IMR-90 (cell line): ENCODE data around the gene CUX1. TPM values are rescaled to one million over a fixed set of nuclear protein-coding genes. Genes with fewer than 3 reads are reported as not detected.
A peak's percentile ranks its signal among the peaks of the same experiment; 100 is the strongest.

Experiments used
- ATAC-seq: fragments of 200-7000 bp; cut with Tn5 transposase; 2 replicates; pipeline ENCODE4 v1.9.1; 2020; ENCODE audit warnings: low read depth, mild to moderate bottlenecking, moderate library complexity
- BruUV-seq: library from RNA; stranded (reverse); fragments of 400-500 nt; replicated peaks from 2 replicates; lab custom pipeline; 2021; lab: Mats Ljungman, UMichigan
- CTCF ChIA-PET: fragments of 300-600 bp; formaldehyde crosslinking; extraction: SDS; loops from one replicate; lab custom pipeline; 2021; ENCODE audit warnings: antibody characterized with exemption; lab: Yijun Ruan, JAX
- POLR2A ChIA-PET: fragments of 300-600 bp; sonication (Branson Sonifier 250); formaldehyde crosslinking; loops from one replicate; lab custom pipeline; 2022; ENCODE audit warnings: antibody characterized with exemption; ENCODE audit not compliant: unreplicated experiment; lab: Charles Lee
- DNase-seq: peaks from one replicate; pipeline ENCODE4 v3.0.0; 2013
- H2AFZ ChIP-seq: replicated peaks from 2 replicates; pipeline ENCODE3; 2013; ENCODE audit warnings: low read length, mild to moderate bottlenecking; ENCODE audit not compliant: poor library complexity
- H2AK5ac ChIP-seq: 2 replicates; pipeline ENCODE4 v1.6.1; 2013; ENCODE audit warnings: low read depth, low read length, inconsistent platforms
- H2AK9ac ChIP-seq: replicated peaks from 2 replicates; pipeline ENCODE3; 2013; ENCODE audit warnings: mild to moderate bottlenecking, low read depth, low read length, moderate library complexity; ENCODE audit not compliant: poor library complexity
- H2BK120ac ChIP-seq: 2 replicates; pipeline ENCODE4 v1.6.1; 2013; ENCODE audit warnings: low read depth, low read length, inconsistent platforms
- H2BK15ac ChIP-seq: 3 replicates; pipeline ENCODE4 v1.6.1; 2013; ENCODE audit warnings: low read depth, low read length, inconsistent platforms
- H2BK20ac ChIP-seq: 2 replicates; pipeline ENCODE4 v1.6.1; 2013; ENCODE audit warnings: low read depth, mild to moderate bottlenecking, inconsistent platforms, low read length, moderate library complexity
- H2BK5ac ChIP-seq: 2 replicates; pipeline ENCODE4 v1.6.1; 2013; ENCODE audit warnings: mild to moderate bottlenecking, low read depth, low read length, inconsistent platforms; ENCODE audit not compliant: poor library complexity, severe bottlenecking
- H3K14ac ChIP-seq: replicated peaks from 2 replicates; pipeline ENCODE4 v1.6.1; 2013; ENCODE audit warnings: low read depth, low read length, inconsistent platforms
- H3K18ac ChIP-seq: 2 replicates; pipeline ENCODE4 v1.6.1; 2013; ENCODE audit warnings: low read depth, low read length, control low read depth
- H3K23ac ChIP-seq: 2 replicates; pipeline ENCODE4 v1.6.1; 2013; ENCODE audit warnings: low read depth, low read length, inconsistent platforms
- H3K27ac ChIP-seq: 2 replicates; pipeline ENCODE4 v1.5.1; 2013; ENCODE audit warnings: mild to moderate bottlenecking, control low read depth, low read length; ENCODE audit not compliant: insufficient read depth
- H3K27me3 ChIP-seq: 2 replicates; pipeline ENCODE4 v1.6.1; 2013; ENCODE audit warnings: low read length; ENCODE audit not compliant: control insufficient read depth, insufficient read depth
- H3K36me3 ChIP-seq: 2 replicates; pipeline ENCODE4 v1.6.1; 2013; ENCODE audit warnings: low read length, mixed read lengths; ENCODE audit not compliant: control insufficient read depth, insufficient read depth
- H3K4ac ChIP-seq: 2 replicates; pipeline ENCODE4 v1.6.1; 2013; ENCODE audit warnings: low read depth, low read length, inconsistent platforms
- H3K4me1 ChIP-seq: 2 replicates; pipeline ENCODE4 v1.6.1; 2013; ENCODE audit warnings: low read length, mixed read lengths; ENCODE audit not compliant: control insufficient read depth, insufficient read depth
- H3K4me2 ChIP-seq: 2 replicates; pipeline ENCODE4 v1.6.1; 2013; ENCODE audit warnings: low read depth, mild to moderate bottlenecking, control low read depth, low read length, moderate library complexity
- H3K4me3 ChIP-seq: 2 replicates; pipeline ENCODE4 v1.5.1; 2013; ENCODE audit warnings: low read depth, mild to moderate bottlenecking, control low read depth, low read length, moderate library complexity; ENCODE audit not compliant: insufficient read depth
- H3K56ac ChIP-seq: 2 replicates; pipeline ENCODE4 v1.6.1; 2013; ENCODE audit warnings: low read length, inconsistent platforms; ENCODE audit not compliant: insufficient read depth; ENCODE audit errors: extremely low read depth
- H3K79me1 ChIP-seq, 2 experiments: 2 replicates each; pipeline ENCODE4 v1.6.1; 2013; ENCODE audit warnings: low read length in 2 of 2, inconsistent platforms in 1 of 2, low read depth in 1 of 2
- H3K9ac ChIP-seq: 2 replicates; pipeline ENCODE4 v1.6.1; 2013; ENCODE audit warnings: low read depth, low read length, control low read depth
- H3K9me1 ChIP-seq: 2 replicates; pipeline ENCODE4 v1.6.1; 2013; ENCODE audit warnings: low read length, inconsistent platforms; ENCODE audit not compliant: insufficient read depth
- H3K9me3 ChIP-seq: 2 replicates; pipeline ENCODE4 v1.6.1; 2013; ENCODE audit warnings: low read length; ENCODE audit not compliant: control insufficient read depth, insufficient read depth
- H4K20me1 ChIP-seq: 2 replicates; pipeline ENCODE4 v1.6.1; 2013; ENCODE audit warnings: low read length, inconsistent platforms; ENCODE audit not compliant: insufficient read depth
- H4K5ac ChIP-seq: 2 replicates; pipeline ENCODE4 v1.6.1; 2013; ENCODE audit warnings: mild to moderate bottlenecking, low read depth, low read length, control low read depth
- H4K8ac ChIP-seq, 2 experiments: 2 replicates each; pipeline ENCODE4 v1.6.1; 2013; ENCODE audit warnings: low read depth in 2 of 2, low read length in 2 of 2, control low read depth in 1 of 2, inconsistent platforms in 1 of 2
- H4K91ac ChIP-seq: 2 replicates; pipeline ENCODE4 v1.6.1; 2013; ENCODE audit warnings: low read depth, low read length, inconsistent platforms; ENCODE audit not compliant: insufficient read depth
- BHLHE40 ChIP-seq: fragments of 150-350 bp; IDR thresholded peaks from 2 replicates; pipeline ENCODE4 v1.6.1; 2016; ENCODE audit warnings: mild to moderate bottlenecking, low read depth, low read length
- CHD1 ChIP-seq: IDR thresholded peaks from 2 replicates; pipeline ENCODE4 v1.6.1; 2012; ENCODE audit warnings: low read depth, low read length, improper control_type of control experiment
- ELK1 ChIP-seq: fragments of 150-350 bp; IDR thresholded peaks from 2 replicates; pipeline ENCODE4 v1.6.1; 2016; ENCODE audit warnings: low read depth, mild to moderate bottlenecking, low read length, moderate library complexity, borderline replicate concordance
- FOS ChIP-seq: fragments of 150-350 bp; IDR thresholded peaks from 2 replicates; pipeline ENCODE4 v1.6.1; 2016; ENCODE audit warnings: low read depth, low read length
- MAFK ChIP-seq: IDR thresholded peaks from 2 replicates; pipeline ENCODE4 v1.6.1; 2012; ENCODE audit warnings: low read depth, low read length, improper control_type of control experiment
- MAZ ChIP-seq: IDR thresholded peaks from 2 replicates; pipeline ENCODE4 v1.6.1; 2012; ENCODE audit warnings: low read depth, mild to moderate bottlenecking, low read length, improper control_type of control experiment, moderate library complexity, borderline replicate concordance
- MXI1 ChIP-seq: IDR thresholded peaks from 2 replicates; pipeline ENCODE4 v1.6.1; 2012; ENCODE audit warnings: low read depth, mild to moderate bottlenecking, low read length, moderate library complexity, borderline replicate concordance
- NFE2L2 ChIP-seq: fragments of 150-350 bp; IDR thresholded peaks from 2 replicates; pipeline ENCODE4 v1.6.1; 2016; ENCODE audit warnings: low read depth, mild to moderate bottlenecking, low read length
- RFX5 ChIP-seq: IDR thresholded peaks from 2 replicates; pipeline ENCODE4 v1.8.0; 2012; ENCODE audit warnings: low read depth, mild to moderate bottlenecking, low read length, moderate library complexity
- SMC3 ChIP-seq: fragments of 150-350 bp; IDR thresholded peaks from 2 replicates; pipeline ENCODE4 v1.6.1; 2016; ENCODE audit warnings: low read depth, mild to moderate bottlenecking, antibody characterized with exemption, low read length, moderate library complexity
- USF2 ChIP-seq: fragments of 150-350 bp; IDR thresholded peaks from 2 replicates; pipeline ENCODE4 v1.6.1; 2017; ENCODE audit warnings: mild to moderate bottlenecking, antibody characterized with exemption, low read length, low read depth
- WGBS, 2 experiments: methylation state at CpG; one replicate each; pipeline versions ENCODE4 v1.1.5 to v1.1.7; 2013; ENCODE audit warnings: missing lambda C conversion rate in 2 of 2; ENCODE audit not compliant: insufficient read length in 1 of 2; ENCODE audit errors: extremely low coverage in 2 of 2; 5-methylcytosine and 5-hydroxymethylcytosine counted together
- dilution Hi-C: fragments of 300-500 bp; cut with HindIII; formaldehyde crosslinking; loops from one replicate; pipeline ENCODE4 v1.14.3; 2018; ENCODE audit warnings: low sequenced_read_pairs; ENCODE audit not compliant: unreplicated experiment
- in situ Hi-C: fragments of 300-500 bp; cut with MboI; formaldehyde crosslinking; loops from 3 replicates; pipeline ENCODE4 v1.14.3; 2019; ENCODE audit warnings: low sequenced_read_pairs, inconsistent platforms, mixed read lengths
- intact Hi-C: fragments of 100-400 bp; cut with micrococcal nuclease; formaldehyde crosslinking; loops from 2 replicates; pipeline ENCODE4 v1.10.0; 2022
- polyA plus RNA-seq, 3 experiments: library from polyadenylated mRNA; depleted of rRNA; stranded (reverse); fragments of >200 nt; gene quantifications; 2 replicates each; pipeline ENCODE4 v1.2.3, GENCODE V29; 2012; ENCODE audit warnings: low replicate concordance in 1 of 3
- total RNA-seq: library from RNA; depleted of rRNA; stranded (reverse); fragments of >200 nt; gene quantifications from 2 replicates; pipeline ENCODE4 v1.2.3, GENCODE V29; 2012
- TF ChIP-seq, protein P1 (sequence below): conservative IDR thresholded peaks from 2 replicates; pipeline ENCODE4 v1.5.1; 2012; ENCODE audit warnings: mild to moderate bottlenecking, low read depth, low read length, improper control_type of control experiment

The CUX1 gene
- total and polyA plus RNA-seq, 2 of the 4 experiments (the other 2 are of a cell fraction) = 19.7 to 46.4 TPM

DNA sequence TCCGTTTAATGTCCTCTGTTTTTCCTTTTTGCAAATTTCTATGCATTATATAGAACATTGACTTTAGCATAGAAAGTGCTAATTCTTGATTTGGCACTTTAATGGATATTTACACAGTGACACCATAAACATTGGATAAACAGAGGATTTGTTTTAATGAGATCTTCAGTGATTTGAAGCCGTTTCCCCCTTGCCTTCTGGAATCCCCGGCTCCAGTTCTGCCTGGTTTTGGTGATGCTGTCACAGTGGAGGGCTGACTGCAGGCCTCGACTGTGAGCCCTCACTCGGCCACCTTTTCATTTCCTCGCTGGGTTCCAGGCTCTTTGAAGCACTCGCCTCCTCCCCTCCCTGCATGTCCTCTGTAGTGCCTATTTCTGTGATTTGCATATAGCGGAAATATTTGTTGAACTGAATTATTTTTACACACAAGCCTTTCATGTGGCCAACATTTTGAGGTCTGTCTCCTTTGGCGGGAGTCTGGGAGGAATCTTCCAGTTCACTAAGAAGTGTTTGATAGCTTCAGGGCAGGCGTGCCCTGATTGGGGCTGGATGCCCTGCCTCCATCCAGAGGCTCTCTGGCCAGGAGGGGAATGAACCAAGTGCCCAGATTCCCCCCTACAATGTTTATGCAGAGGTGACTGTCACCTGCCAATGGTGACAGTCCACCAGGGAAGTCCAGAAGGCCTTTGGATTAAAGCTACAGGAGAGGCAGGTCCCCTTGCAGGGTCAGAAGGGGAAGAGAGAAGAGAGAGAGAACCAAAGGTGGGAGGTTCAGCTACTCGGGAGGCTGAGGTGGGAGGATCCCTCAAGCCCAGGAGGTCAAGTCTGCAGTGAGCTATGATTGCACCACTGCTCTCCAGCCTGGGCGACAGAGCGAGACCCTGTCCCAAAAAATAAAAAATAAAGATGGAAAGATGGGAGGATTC is 67.5 kb downstream of the CUX1 start:
- Histone ChIP-seq H3K27me3 (no peaks in the 10 kb centered on the region), H4K91ac (peak overlapping the region; percentile 66), H2AK9ac (peak overlapping the region; percentile 35), H3K4ac (peak overlapping the region; percentile 68), H2AK5ac (peak overlapping the region; percentile 81), H3K18ac (peak overlapping the region; percentile 24), H2BK120ac (peak overlapping the region; percentile 53), H2AFZ (no peak overlapping the region), H3K4me3 (no peak overlapping the region), H4K8ac (peak overlapping the region; percentile 18 to 34; a peak in 3 of 4 replicates), H3K4me2 (no peak overlapping the region), H4K20me1 (peaks cover 17% of the 10 kb centered on the region; the same call in 1 of the 2 replicates), H3K9me1 (peaks cover 22% of the 10 kb centered on the region), H2BK5ac (peak overlapping the region; percentile 63), H3K79me1 (peaks cover 37 to 82% of the 10 kb centered on the region in 2 experiments), H3K4me1 (peaks cover 25% of the 10 kb centered on the region), H3K27ac (peak overlapping the region; percentile 27; the same call in 1 of the 2 replicates), H3K36me3 (no peaks in the 10 kb centered on the region), H4K5ac (peak overlapping the region; percentile 38), H3K23ac (no peak overlapping the region), H2BK15ac (peak overlapping the region; percentile 77; the same call in 2 of the 3 replicates), H2BK20ac (peak overlapping the region; percentile 8; the same call in 1 of the 2 replicates), H3K9ac (peak overlapping the region; percentile 12; the same call in 1 of the 2 replicates), H3K14ac (peak overlapping the region; percentile 66), H3K9me3 (no peaks in the 10 kb centered on the region), H3K56ac (no peak overlapping the region)
- dilution Hi-C loops = no loop called here
- no TSS peak for BruUV-seq
- in situ Hi-C loops = no loop called here
- intact Hi-C loops = loop anchor here (5.0 kb wide), 2 partner anchors 37 to 68 kb away; partner anchors contain the start of gene CUX1
- 50% methylated on average over 2 of the region's 13 CpGs; no CpG with 5 or more reads in 1 of the 2 experiments for WGBS, 2 experiments
- no peak for DNase-seq
- CTCF ChIA-PET = interaction anchor here (0.8 kb wide), 1 partner anchor 11 kb away, joined by 3 read pairs; no protein-coding TSS in a partner anchor
- POLR2A ChIA-PET = no interaction called here
- no peak for ATAC-seq
- TF ChIP-seq MXI1 = no peak
- no peak for TF ChIP-seq FOS
- no peak for TF ChIP-seq ELK1
- no peak for TF ChIP-seq MAFK
- TF ChIP-seq CHD1 = no peak
- TF ChIP-seq, protein P1, sequence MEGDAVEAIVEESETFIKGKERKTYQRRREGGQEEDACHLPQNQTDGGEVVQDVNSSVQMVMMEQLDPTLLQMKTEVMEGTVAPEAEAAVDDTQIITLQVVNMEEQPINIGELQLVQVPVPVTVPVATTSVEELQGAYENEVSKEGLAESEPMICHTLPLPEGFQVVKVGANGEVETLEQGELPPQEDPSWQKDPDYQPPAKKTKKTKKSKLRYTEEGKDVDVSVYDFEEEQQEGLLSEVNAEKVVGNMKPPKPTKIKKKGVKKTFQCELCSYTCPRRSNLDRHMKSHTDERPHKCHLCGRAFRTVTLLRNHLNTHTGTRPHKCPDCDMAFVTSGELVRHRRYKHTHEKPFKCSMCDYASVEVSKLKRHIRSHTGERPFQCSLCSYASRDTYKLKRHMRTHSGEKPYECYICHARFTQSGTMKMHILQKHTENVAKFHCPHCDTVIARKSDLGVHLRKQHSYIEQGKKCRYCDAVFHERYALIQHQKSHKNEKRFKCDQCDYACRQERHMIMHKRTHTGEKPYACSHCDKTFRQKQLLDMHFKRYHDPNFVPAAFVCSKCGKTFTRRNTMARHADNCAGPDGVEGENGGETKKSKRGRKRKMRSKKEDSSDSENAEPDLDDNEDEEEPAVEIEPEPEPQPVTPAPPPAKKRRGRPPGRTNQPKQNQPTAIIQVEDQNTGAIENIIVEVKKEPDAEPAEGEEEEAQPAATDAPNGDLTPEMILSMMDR = no peak
- no peak for TF ChIP-seq USF2
- no peak for TF ChIP-seq MAZ
- no peak for TF ChIP-seq BHLHE40
- TF ChIP-seq NFE2L2 = no peak
- no peak for TF ChIP-seq SMC3
- TF ChIP-seq RFX5 = no peak
